Spleen (tissue), 11 donors: Measurements from ENCODE around the gene ATXN7L3. TPM values are rescaled to one million over a fixed set of nuclear protein-coding genes. Genes with fewer than 3 reads are reported as not detected.

Experiments used
- DNase-seq: peaks from one replicate; pipeline ENCODE4 v3.0.0-alpha.2; 2020
- H3K27ac ChIP-seq, 8 donors: fragments of 200-600 bp; sonication (generic) in 7 of 8; 1 replicate in 4 of 8; 2 replicates in 4 of 8; pipeline versions ENCODE4 v1.5.0 to v1.8.0; 2016 to 2021; ENCODE audit warnings: inconsistent platforms in 4 of 8, mild to moderate bottlenecking in 4 of 8, moderate library complexity in 1 of 8
- H3K27me3 ChIP-seq, 7 donors: fragments of 200-600 bp; sonication (generic) in 6 of 7; replicated peaks in 1 of 7; 1 replicate in 4 of 7; 2 replicates in 3 of 7; pipeline versions ENCODE4 v1.5.0 to v1.8.0; 2016 to 2021; ENCODE audit warnings: inconsistent platforms in 3 of 7, mild to moderate bottlenecking in 1 of 7
- H3K36me3 ChIP-seq, 6 donors: fragments of 200-600 bp; sonication (generic) in 5 of 6; 1 replicate in 4 of 6; 2 replicates in 2 of 6; pipeline versions ENCODE4 v1.5.0 to v1.8.0; 2016 to 2021; ENCODE audit warnings: inconsistent platforms in 2 of 6
- H3K4me1 ChIP-seq, 6 donors: fragments of 200-600 bp; sonication (generic) in 5 of 6; 1 replicate in 3 of 6; 2 replicates in 3 of 6; pipeline versions ENCODE4 v1.5.0 to v1.8.0; 2016 to 2021; ENCODE audit warnings: inconsistent platforms in 3 of 6
- H3K4me3 ChIP-seq, 8 donors: fragments of 200-600 bp; sonication (generic) in 7 of 8; 1 replicate in 4 of 8; 2 replicates in 4 of 8; pipeline versions ENCODE4 v1.5.0 to v1.8.0; 2016 to 2021; ENCODE audit warnings: inconsistent platforms in 4 of 8, mild to moderate bottlenecking in 4 of 8, moderate library complexity in 2 of 8
- H3K9me3 ChIP-seq, 8 donors: fragments of 200-600 bp; sonication (generic) in 7 of 8; 1 replicate in 4 of 8; 2 replicates in 4 of 8; pipeline versions ENCODE4 v1.5.0 to v1.8.0; 2016 to 2021; ENCODE audit warnings: inconsistent platforms in 4 of 8
- POLR2A ChIP-seq, 3 donors: fragments of 450-650 bp; IDR thresholded peaks; one replicate each; pipeline ENCODE4 v1.5.1; 2017; ENCODE audit warnings: antibody characterized with exemption in 3 of 3, mild to moderate bottlenecking in 1 of 3
- POLR2AphosphoS5 ChIP-seq, 3 donors: sonication (generic); formaldehyde crosslinking; IDR thresholded peaks; one replicate each; pipeline ENCODE4 v1.5.1; 2017; ENCODE audit warnings: antibody characterized with exemption in 3 of 3
- WGBS, 5 donors: extraction: QIAGEN DNeasy Blood & Tissue Kit in 3 of 5; methylation state at CpG; one replicate each; pipeline versions ENCODE4 v1.1.5 to v1.1.7; 2013 to 2018; 5-methylcytosine and 5-hydroxymethylcytosine counted together
- intact Hi-C: fragments of 100-400 bp; cut with DNase I; formaldehyde crosslinking; loops from one replicate; pipeline ENCODE4 v1.15.0; 2023; ENCODE audit warnings: low total_unique reads
- polyA plus RNA-seq, 3 donors: library from polyadenylated mRNA; stranded (reverse); fragments of 200-250 nt; gene quantifications; one replicate each; pipeline ENCODE4 v1.2.1, GENCODE V29; 2013
- total RNA-seq, 7 donors: library from RNA; depleted of rRNA in 3 of 7; stranded (reverse); fragments of >200 nt in 3 of 7; fragmentation: NEBNext Ultra II Directional in 4 of 7; extraction: Animal tissue kit (Norgen Biotek cat#: 25700) in 4 of 7; gene quantifications; one replicate each; pipeline versions ENCODE4 v1.1.0 to v1.2.1, GENCODE V29; 2016 to 2021
- TF ChIP-seq, protein P1 (sequence below), 11 experiments: fragments of 200-600 bp in 7 of 11; fragments of 450-650 bp in 4 of 11; sonication (generic) in 4 of 11; IDR thresholded peaks in 8 of 11; conservative IDR thresholded peaks in 3 of 11; 1 replicate in 7 of 11; 2 replicates in 4 of 11; pipeline versions ENCODE4 v1.4.0 to v1.8.0; 2016 to 2021; ENCODE audit warnings: antibody characterized with exemption in 11 of 11, inconsistent platforms in 4 of 11, mild to moderate bottlenecking in 1 of 11
- donor health status: healthy with polysubstance abuse.
- donor health status: DM: no; HTN: no; CAD: no; lungs with moderate emphysema.
- donor health status: DM: no; HTN: no; CAD: no.
- donor health status: Bipolar disorder and iron deficiency.
- donor health status: healthy.
- donor health status: DM: no; HTN: no; CAD: no.
- donor health status: DM: yes; HTN: yes; CAD: no.

ATXN7L3 gene
- total and polyA plus RNA-seq, 10 donors = 25.2 to 96.2 (median 61.2) TPM

DNA sequence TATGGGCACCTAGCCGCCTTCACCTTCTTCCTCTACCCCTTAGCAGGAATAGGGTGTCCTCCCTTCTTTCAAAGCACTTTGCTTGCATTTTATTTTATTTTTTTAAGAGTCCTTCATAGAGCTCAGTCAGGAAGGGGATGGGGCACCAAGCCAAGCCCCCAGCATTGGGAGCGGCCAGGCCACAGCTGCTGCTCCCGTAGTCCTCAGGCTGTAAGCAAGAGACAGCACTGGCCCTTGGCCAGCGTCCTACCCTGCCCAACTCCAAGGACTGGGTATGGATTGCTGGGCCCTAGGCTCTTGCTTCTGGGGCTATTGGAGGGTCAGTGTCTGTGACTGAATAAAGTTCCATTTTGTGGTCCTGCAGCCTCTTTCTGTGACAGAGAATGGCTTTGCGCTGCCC lies 8.3 kb downstream of the ATXN7L3 start:
- TF ChIP-seq, protein P1, sequence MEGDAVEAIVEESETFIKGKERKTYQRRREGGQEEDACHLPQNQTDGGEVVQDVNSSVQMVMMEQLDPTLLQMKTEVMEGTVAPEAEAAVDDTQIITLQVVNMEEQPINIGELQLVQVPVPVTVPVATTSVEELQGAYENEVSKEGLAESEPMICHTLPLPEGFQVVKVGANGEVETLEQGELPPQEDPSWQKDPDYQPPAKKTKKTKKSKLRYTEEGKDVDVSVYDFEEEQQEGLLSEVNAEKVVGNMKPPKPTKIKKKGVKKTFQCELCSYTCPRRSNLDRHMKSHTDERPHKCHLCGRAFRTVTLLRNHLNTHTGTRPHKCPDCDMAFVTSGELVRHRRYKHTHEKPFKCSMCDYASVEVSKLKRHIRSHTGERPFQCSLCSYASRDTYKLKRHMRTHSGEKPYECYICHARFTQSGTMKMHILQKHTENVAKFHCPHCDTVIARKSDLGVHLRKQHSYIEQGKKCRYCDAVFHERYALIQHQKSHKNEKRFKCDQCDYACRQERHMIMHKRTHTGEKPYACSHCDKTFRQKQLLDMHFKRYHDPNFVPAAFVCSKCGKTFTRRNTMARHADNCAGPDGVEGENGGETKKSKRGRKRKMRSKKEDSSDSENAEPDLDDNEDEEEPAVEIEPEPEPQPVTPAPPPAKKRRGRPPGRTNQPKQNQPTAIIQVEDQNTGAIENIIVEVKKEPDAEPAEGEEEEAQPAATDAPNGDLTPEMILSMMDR (IDR thresholded peaks at IDR 0.05 in 8 of 11, conservative IDR thresholded peaks at IDR 0.05 in 3 of 11) = no peak
- peak in 2 of 3 donors; percentile 4 to 39 for TF ChIP-seq POLR2AphosphoS5 (IDR thresholded peaks at IDR 0.05)
- no peaks in the 10 kb centered on the region for H3K9me3 ChIP-seq
- H3K36me3 ChIP-seq = peaks cover 2 to 77% (median 69%) of the 10 kb centered on the region in 6 donors
- no peak overlapping the region for H3K4me3 ChIP-seq
- intact Hi-C loops = no loop called here
- 71 to 84% (median 82%) methylated on average over 5 of the region's 5 CpGs for WGBS, 5 donors
- peak overlapping the region in 3 of 8 donors; percentile 27 to 56 (median 50) for H3K27ac ChIP-seq
- no peaks in the 10 kb centered on the region for H3K27me3 ChIP-seq
- peaks cover 10 to 64% (median 34%) of the 10 kb centered on the region in 6 donors for H3K4me1 ChIP-seq
- no peak for DNase-seq

DNA sequence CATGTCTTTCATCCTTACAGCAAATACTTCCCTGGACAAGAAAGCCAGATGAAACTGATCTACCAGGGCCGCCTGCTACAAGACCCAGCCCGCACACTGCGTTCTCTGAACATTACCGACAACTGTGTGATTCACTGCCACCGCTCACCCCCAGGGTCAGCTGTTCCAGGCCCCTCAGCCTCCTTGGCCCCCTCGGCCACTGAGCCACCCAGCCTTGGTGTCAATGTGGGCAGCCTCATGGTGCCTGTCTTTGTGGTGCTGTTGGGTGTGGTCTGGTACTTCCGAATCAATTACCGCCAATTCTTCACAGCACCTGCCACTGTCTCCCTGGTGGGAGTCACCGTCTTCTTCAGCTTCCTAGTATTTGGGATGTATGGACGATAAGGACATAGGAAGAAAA lies 9.2 kb downstream of the ATXN7L3 start:
- peak overlapping the region in 1 of 8 donors; percentile 56 for H3K27ac ChIP-seq
- peak in 2 of 3 donors; percentile 3 to 69 for TF ChIP-seq POLR2AphosphoS5 (IDR thresholded peaks at IDR 0.05)
- no peak for TF ChIP-seq POLR2A (IDR thresholded peaks at IDR 0.05)
- intact Hi-C loops = no loop called here
- no peak for DNase-seq
- H3K4me3 ChIP-seq = no peak overlapping the region
- H3K9me3 ChIP-seq = no peaks in the 10 kb centered on the region
- no peaks in the 10 kb centered on the region for H3K27me3 ChIP-seq
- peaks cover 14 to 63% (median 39%) of the 10 kb centered on the region in 6 donors for H3K4me1 ChIP-seq
- H3K36me3 ChIP-seq = peaks cover 2 to 69% (median 63%) of the 10 kb centered on the region in 6 donors
- 90 to 95% (median 91%) methylated on average over 10 of the region's 10 CpGs for WGBS, 5 donors

DNA sequence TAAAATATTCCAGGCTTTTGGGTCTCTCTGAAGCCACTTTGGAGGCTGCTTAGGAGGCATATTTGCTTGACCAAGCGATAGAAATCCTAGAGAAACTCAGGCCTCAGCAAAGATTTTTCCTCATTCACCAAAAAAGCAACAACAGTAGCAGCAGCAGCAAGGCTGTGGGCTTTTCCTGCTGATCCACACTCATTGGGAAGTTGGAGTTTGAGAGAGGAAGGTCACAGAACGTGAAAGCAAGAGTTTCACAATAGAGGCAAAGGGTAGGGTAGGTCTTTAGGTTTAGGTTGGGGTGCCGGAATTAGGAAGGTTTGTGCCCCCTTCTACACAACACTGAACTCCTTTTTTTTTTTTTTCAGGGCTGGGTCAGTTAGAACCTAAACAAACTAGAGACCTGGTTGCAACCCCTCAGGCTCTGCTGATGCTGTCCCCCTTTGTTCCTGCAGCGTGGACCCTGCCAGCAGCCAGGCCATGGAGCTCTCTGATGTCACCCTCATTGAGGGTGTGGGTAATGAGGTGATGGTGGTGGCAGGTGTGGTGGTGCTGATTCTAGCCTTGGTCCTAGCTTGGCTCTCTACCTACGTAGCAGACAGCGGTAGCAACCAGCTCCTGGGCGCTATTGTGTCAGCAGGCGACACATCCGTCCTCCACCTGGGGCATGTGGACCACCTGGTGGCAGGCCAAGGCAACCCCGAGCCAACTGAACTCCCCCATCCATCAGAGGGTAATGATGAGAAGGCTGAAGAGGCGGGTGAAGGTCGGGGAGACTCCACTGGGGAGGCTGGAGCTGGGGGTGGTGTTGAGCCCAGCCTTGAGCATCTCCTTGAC lies 10.9 kb downstream of the ATXN7L3 start:
- DNase-seq = no peak

DNA sequence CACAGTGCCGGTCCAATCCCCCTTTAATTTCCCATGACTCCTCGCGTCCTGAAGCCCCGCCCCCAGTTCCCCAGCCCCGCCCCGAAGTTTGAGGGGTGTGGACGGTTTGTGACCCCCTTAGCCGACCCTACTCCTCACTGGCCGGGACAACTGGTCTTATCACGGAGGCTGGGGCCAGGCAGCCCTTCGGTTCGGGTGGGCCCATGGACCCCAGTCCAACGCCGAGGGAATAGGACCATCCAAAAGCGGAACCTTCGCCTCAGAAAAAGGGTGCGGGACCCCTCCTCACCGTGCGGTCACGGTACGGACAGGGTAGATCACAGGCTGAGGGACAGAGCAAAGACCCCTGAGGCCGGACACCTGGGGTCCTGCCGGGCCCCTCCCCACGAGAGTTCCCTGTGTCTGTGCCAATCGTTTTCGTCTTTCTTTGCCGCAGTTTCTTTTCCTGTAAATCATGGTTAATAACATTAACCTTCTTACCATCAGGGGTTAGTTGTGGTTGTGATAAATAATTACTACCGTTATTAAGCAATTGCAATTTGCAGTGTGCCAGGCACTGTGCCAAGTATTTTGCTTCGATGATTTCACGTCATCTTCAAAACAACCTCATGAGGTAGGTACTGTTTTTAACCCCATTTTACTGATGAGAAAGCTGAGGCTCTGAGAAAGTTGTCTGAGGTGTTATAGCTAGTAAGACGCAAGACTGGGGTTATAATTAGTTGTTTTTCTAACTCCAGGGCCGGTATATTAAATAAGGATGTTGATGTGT lies 12.4 kb downstream of the ATXN7L3 start:
- Histone ChIP-seq H3K27ac (peak overlapping the region; percentile 96 to 100 (median 98)), H3K4me1 (peaks cover 21 to 77% (median 52%) of the 10 kb centered on the region in 6 donors), H3K27me3 (no peaks in the 10 kb centered on the region), H3K36me3 (peaks cover 0 to 53% (median 39%) of the 10 kb centered on the region in 6 donors), H3K4me3 (peak overlapping the region; percentile 66 to 83 (median 79)), H3K9me3 (no peaks in the 10 kb centered on the region)
- 2 to 4% (median 2%) methylated on average over 23 to 32 of the region's 32 CpGs for WGBS, 5 donors
- peak; percentile 92 for DNase-seq
- TF ChIP-seq, protein P1 (IDR thresholded peaks at IDR 0.05 in 8 of 11, conservative IDR thresholded peaks at IDR 0.05 in 3 of 11) = no peak
- TF ChIP-seq POLR2A (IDR thresholded peaks at IDR 0.05) (no peak), POLR2AphosphoS5 (IDR thresholded peaks at IDR 0.05) (no peak)
- intact Hi-C loops = no loop called here

More for the DNA sequence above, 10.9 kb downstream of the ATXN7L3 start:
- Histone ChIP-seq H3K36me3 (peaks cover 0 to 53% (median 46%) of the 10 kb centered on the region in 6 donors), H3K27ac (peak overlapping the region in 5 of 8 donors; percentile 20 to 100 (median 97)), H3K9me3 (no peaks in the 10 kb centered on the region), H3K4me3 (peak overlapping the region in 4 of 8 donors; percentile 66 to 83 (median 79)), H3K27me3 (no peaks in the 10 kb centered on the region), H3K4me1 (peaks cover 21 to 77% (median 56%) of the 10 kb centered on the region in 6 donors)
- 81 to 92% (median 88%) methylated on average over 9 to 12 of the region's 12 CpGs for WGBS, 5 donors
- intact Hi-C loops = no loop called here
- TF ChIP-seq POLR2A (IDR thresholded peaks at IDR 0.05) = no peak
- TF ChIP-seq POLR2AphosphoS5 (IDR thresholded peaks at IDR 0.05) = peak in 1 of 3 donors; percentile 33
- TF ChIP-seq, protein P1 (IDR thresholded peaks at IDR 0.05 in 8 of 11, conservative IDR thresholded peaks at IDR 0.05 in 3 of 11) = no peak
